ACHN (cell line): ENCODE data around the gene ZCCHC24.

Experiments used
- DNase-seq: peaks from one replicate; pipeline ENCODE4 v3.0.0-alpha.2; 2015
- in situ Hi-C: cut with HindIII; loops from 2 replicates; pipeline ENCODE4 v1.10.0; 2017; ENCODE audit warnings: low sequenced_read_pairs, low pct_ligation_motif_present, low pct_unique_long_range_greater_than_20kb

ZCCHC24 gene

DNA sequence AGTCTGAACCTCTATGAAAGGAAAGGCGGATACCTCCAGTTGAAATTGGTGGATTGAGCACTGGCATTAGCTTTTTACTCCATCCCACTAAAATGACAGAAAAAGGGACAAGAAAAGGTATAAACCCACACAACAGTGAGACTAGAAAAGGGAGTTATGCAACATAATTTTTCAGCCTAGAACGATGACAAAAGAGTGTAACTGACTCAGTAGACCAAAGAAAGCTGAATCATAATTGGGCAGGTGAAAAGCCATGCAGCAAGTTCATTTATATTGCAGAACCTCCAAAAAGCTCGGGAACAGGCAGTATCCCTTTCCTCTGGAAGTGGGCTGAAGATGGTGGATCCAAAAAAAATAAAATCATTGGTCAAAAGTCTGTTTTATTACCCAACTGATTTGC is 30.5 kb upstream of the ZCCHC24 start:
- in situ Hi-C loops: loop anchor here (25.0 kb wide), 1 partner anchor 114 kb away; no protein-coding TSS in a partner anchor
- no peak for DNase-seq

- DNase-seq: no peak
- in situ Hi-C loops: loop anchor here (25.0 kb wide), 1 partner anchor 113 kb away; no protein-coding TSS in a partner anchor
Measured at GRCh38 chr10:79475119-79475653, 29.8 kb upstream of the ZCCHC24 start.

DNA sequence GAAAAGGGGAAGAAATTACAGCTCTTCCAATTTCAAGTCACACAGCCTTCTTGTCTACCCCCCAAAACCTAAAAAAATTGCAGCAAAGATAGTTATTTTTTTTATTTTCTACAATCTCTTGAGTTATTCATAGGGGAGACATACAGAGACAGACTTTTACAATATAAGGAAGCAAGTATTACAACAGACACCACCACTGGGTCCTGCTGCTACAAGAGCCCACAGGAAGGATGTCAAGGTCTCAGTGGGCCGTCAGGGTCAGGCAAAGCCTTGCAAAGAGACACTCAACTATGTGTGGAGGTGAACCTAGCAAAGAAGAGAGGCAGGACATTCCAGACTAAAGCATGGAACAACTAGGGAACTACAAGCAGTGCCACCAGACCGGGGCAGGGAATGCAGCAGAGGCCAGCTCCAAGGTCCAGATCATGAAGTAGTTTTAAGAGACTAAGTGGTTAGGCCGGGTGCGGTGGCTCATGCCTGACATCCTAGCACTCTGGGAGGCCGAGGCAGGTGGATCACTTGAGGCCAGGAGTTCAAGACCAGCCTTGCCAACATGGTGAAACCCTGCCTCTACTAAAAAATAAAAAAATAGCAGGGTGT is 28.2 kb upstream of the ZCCHC24 start:
- in situ Hi-C loops: no loop called here
- no peak for DNase-seq

- no peak for DNase-seq
- in situ Hi-C loops: no loop called here
Measured at GRCh38 chr10:79472951-79473350, 27.5 kb upstream of the ZCCHC24 start.

DNA sequence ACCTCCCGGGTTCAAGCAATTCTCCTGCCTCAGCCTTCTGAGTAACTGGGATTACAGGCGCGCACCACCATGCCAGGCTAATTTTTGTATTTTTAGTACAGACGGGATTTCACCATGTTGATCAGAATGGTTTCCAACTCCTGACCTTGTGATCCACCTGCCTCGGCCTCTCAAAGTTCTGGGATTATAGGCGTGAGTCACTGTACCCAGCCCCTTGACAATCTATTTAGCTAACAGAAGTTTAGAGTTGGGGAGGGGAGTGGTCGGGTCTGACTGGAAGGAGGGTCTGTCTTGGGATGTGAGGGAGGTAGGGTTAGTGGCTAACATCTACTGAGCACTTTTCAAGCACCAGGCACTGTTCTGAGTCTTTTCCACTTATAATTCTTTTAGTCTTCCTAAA is 27.0 kb upstream of the ZCCHC24 start:
- DNase-seq: no peak
- in situ Hi-C loops: no loop called here

DNA sequence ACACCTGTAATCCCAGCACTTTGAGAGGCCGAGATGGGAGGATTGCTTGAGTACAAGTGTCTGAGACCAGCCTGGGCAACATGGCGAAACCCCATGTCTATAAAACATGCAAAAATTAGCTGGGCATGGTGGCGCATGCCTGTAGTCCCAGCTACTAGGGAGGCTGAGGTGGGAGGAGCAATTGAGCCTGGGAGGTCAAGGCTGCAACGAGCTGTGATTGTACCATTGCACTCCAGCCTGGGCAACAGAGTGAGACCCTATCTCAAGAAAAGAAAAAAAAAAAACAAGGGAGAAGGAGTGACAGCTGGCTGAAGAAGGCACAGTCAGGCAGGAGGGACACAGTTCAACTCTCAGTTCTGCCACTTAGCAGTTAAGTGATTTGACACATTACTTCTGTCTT is 26.4 kb upstream of the ZCCHC24 start:
- DNase-seq: no peak
- in situ Hi-C loops: no loop called here

DNA sequence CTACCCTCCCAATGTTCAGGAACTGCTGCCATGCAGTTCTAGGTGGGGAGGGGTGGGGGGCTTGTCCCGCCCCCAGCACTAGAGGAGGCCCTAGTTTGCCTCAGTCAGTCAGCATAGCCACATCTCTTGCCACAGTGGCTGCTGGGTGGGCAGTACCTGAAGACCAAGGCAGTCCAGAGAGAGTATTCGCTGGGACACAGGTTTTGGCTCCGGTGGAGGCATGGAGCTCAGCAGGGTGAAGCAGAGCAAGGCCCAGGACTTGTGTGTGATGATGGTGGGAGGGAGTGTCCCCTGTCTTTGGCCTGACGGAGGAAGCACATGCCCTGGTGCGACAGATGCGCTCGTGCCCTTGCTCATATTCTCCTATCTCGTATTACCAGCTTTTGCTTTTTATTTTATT is 24.7 kb upstream of the ZCCHC24 start:
- no peak for DNase-seq
- in situ Hi-C loops: no loop called here

GRCh38 chr10:79468841-79469585 is 23.6 kb upstream of the ZCCHC24 start:
- DNase-seq: no peak
- in situ Hi-C loops: no loop called here

DNA sequence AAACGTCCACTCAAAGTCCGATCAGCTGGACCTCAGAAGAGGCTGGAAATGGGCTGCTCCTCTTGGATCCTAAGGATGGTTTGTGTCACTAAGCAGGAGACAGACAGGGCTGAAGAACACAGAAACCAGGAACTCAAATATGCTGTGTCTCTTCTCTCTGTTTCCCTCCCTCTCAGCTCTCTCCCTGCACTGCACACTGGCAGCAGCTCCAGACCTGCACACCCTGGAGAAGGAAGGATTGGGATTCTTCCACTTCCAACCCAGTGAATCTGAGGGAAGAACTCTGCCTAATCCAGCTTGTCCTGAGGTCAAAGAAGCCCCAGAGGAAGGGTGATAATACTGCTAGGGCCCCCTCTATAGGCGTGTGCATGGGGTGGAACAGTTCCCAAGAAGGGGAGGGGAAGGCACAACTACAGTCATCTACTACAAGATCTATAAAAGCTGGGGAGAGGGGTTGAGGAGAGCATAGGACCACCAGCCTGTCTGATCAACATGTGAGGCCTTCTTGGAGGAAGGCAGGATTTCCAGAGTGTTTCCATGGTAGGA is 22.7 kb upstream of the ZCCHC24 start:
- in situ Hi-C loops: no loop called here
- no peak for DNase-seq

DNA sequence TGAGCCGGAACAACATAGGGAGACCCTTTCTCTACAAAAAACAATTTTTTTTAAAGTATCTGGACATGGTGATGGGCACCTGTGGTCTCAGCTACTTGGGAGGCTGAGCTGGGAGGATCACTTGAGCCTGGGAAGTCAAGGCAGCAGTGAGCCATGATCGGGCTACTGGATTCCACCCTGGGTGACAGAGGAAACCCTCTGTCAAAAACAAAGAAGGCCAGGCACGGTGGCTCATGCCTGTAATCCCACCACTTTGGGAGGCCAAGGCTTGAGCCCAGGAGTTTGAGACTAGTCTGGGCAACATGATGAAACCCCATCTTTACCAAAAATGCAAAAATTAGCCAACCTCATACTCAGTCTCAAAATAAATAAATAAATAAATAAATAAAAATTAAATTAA is 19.9 kb upstream of the ZCCHC24 start:
- in situ Hi-C loops: no loop called here
- no peak for DNase-seq

GRCh38 chr10:79463578-79464496 is 18.4 kb upstream of the ZCCHC24 start:
- no peak for DNase-seq
- in situ Hi-C loops: no loop called here

- no peak for DNase-seq
- in situ Hi-C loops: no loop called here
Measured at GRCh38 chr10:79460687-79461086, 15.3 kb upstream of the ZCCHC24 start.

- in situ Hi-C loops: no loop called here
- DNase-seq: no peak
Measured at GRCh38 chr10:79459243-79459642, 13.8 kb upstream of the ZCCHC24 start.

DNA sequence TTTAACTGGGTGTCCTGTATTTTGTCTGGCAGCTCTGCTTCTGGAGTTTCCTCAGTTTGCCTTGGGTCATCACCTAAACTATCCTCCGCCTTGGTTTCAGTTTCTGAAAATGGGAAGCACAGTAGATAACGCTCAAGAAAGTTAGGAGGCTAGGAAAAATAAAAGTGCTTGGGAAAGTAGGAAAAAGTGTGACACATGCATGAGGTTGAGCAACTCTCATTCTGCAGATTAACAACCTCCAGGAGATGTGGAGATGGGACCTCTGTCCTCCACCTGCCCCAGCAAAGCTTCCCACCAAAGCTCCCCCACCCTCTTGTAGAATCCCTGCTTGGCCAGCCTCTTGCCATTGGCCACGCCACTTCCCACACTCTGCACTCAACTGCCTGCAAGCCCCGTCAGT is 13.1 kb upstream of the ZCCHC24 start:
- no peak for DNase-seq
- in situ Hi-C loops: no loop called here

DNA sequence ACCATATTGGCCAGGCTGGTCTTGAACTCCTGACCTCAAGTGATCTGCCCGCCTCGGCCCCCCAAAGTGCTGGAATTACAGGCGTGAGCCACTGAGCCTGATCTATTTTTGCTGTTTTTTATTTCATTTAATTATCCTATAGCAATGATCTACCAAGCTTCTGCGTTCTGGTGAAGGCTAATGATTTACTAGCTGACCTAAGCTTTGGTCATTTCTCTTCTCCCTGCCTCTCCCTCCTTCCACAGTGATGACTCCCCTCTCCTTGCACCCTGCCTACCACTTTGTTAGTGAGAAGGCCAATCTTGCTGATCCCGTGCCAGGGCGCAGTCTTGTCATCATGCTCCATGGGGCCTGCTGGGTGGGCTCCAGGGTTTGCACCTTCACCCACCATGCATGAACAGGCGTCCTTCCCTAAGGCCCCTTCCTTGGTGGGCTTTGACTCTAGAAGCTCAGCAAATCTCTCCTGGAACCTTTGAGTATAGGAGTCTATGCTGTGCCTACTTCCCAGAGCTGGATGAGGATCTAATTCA is 11.9 kb upstream of the ZCCHC24 start:
- peak; percentile 85 for DNase-seq
- in situ Hi-C loops: no loop called here

DNA sequence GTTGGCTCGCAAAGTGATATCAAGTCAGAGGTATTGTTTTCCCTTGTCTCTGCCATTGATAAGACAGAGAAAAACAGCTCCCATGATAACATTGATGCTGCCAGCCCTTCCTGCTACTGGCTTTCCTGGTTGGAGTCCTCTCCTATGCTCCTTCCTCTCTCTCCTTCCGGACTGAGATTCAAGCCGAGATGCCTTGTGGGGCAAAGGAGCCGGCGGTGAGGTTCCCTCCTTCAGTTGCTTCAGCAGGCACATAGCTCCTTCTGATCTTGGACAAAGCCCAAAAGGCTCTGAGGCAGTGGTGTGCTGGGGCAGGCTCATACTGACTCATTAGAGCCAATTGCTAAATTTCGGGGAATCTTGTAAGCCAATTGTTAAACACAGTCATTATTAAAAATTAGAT is 8.8 kb upstream of the ZCCHC24 start:
- peak; percentile 74 for DNase-seq
- in situ Hi-C loops: no loop called here

- in situ Hi-C loops: no loop called here
- no peak for DNase-seq
Measured at GRCh38 chr10:79453392-79453791, 8.0 kb upstream of the ZCCHC24 start.

DNA sequence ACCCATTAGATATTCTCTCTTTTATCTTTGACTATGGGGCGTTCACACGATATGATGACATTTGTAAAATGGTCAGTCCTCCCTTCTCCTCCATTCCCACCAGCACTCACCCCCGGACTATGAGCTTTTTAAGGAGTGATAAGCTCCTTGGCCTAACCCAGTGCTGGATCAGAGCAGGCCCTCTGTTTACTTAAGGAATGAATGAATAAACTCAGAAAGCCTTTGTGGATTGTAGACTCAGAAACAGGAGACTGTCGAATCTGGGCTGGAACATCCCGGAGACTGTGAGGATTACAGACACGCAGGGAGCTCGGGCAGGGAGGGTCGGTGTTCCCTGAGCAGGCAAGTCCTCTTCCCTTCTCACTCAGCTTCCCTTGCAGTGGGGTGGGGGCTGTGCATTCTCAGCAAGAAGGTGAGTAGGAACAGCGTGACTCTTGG is 6.8 kb upstream of the ZCCHC24 start:
- in situ Hi-C loops: no loop called here
- no peak for DNase-seq
